HepG2 (cell line): ENCODE measurements around the gene SELENOI. TPM values are rescaled to one million over a fixed set of nuclear protein-coding genes. Genes with fewer than 3 reads are reported as not detected.

Source experiments
- ETV5 ChIP-seq: IDR thresholded peaks from 2 replicates; pipeline ENCODE4 v1.6.1; 2018; ENCODE audit warnings: missing biosample characterization, missing genetic modification reagents, inconsistent platforms, borderline replicate concordance
- GATAD2A ChIP-seq: IDR thresholded peaks from 2 replicates; pipeline ENCODE4 v1.6.1; 2016
- JDP2 ChIP-seq: sonication (generic); formaldehyde crosslinking; IDR thresholded peaks from 2 replicates; pipeline ENCODE4 v1.8.1; 2022; ENCODE audit warnings: missing genetic modification reagents, borderline replicate concordance
- JUND ChIP-seq: sonication (generic); formaldehyde crosslinking; IDR thresholded peaks from 2 replicates; pipeline ENCODE4 v1.8.0; 2022; ENCODE audit warnings: mild to moderate bottlenecking, missing genetic modification reagents
- KDM2A ChIP-seq: sonication (generic); formaldehyde crosslinking; IDR thresholded peaks from 2 replicates; pipeline ENCODE4 v1.4.0; 2020; ENCODE audit warnings: low read depth, missing genetic modification reagents, borderline replicate concordance
- KDM3A ChIP-seq: IDR thresholded peaks from 2 replicates; pipeline ENCODE4 v1.6.1; 2018; ENCODE audit warnings: low read depth, missing compliant biosample characterization
- PAF1 ChIP-seq: IDR thresholded peaks from 2 replicates; pipeline ENCODE4 v1.6.1; 2016; ENCODE audit warnings: missing genetic modification reagents, missing compliant biosample characterization
- POLR2A ChIP-seq, 2 experiments: IDR thresholded peaks; 2 replicates each; pipeline ENCODE4 v1.6.1; 2011; ENCODE audit warnings: low read depth in 2 of 2, low read length in 2 of 2, mild to moderate bottlenecking in 1 of 2, moderate library complexity in 1 of 2; ENCODE audit not compliant: insufficient read depth in 1 of 2
- TEAD3 ChIP-seq: optimal IDR thresholded peaks from 2 replicates; pipeline ENCODE3; 2016; ENCODE audit warnings: borderline replicate concordance
- ZBTB38 ChIP-seq: sonication (generic); formaldehyde crosslinking; IDR thresholded peaks from 2 replicates; pipeline ENCODE4 v1.5.1; 2020; ENCODE audit warnings: mild to moderate bottlenecking, missing genetic modification reagents
- ZC3H4 ChIP-seq: sonication (generic); formaldehyde crosslinking; IDR thresholded peaks from 2 replicates; pipeline ENCODE4 v1.4.0; 2020; ENCODE audit warnings: missing genetic modification reagents, borderline replicate concordance
- ZNF335 ChIP-seq: sonication (generic); formaldehyde crosslinking; IDR thresholded peaks from 2 replicates; pipeline ENCODE4 v1.4.0; 2020; ENCODE audit warnings: missing genetic modification reagents
- ZNF598 ChIP-seq: sonication (generic); formaldehyde crosslinking; IDR thresholded peaks from 2 replicates; pipeline ENCODE4 v1.5.1; 2020; ENCODE audit warnings: mild to moderate bottlenecking, missing genetic modification reagents, borderline replicate concordance
- polyA plus RNA-seq, 8 experiments: library from polyadenylated mRNA; depleted of rRNA in 3 of 8; stranded (reverse) in 7 of 8; unstranded in 1 of 8; fragments of >200 nt; fragmentation: Illumina TruSeq in 4 of 8; extraction: Trizol in 4 of 8; gene quantifications; 2 replicates each; pipeline versions ENCODE4 v1.2.1 to v1.2.3, GENCODE V29; 2011 to 2016; ENCODE audit warnings: low read depth in 4 of 8, missing spikeins in 1 of 8, mixed read lengths in 1 of 8; ENCODE audit not compliant: insufficient read depth in 1 of 8
- total RNA-seq, 5 experiments: library from RNA; depleted of rRNA; stranded (reverse); fragments of >200 nt; fragmentation: Illumina TruSeq; extraction: Trizol; gene quantifications; 2 replicates each; pipeline ENCODE4 v1.2.3, GENCODE V29; 2016; ENCODE audit warnings: low read depth in 1 of 5
- TF ChIP-seq, protein P1 (sequence below): sonication (generic); formaldehyde crosslinking; IDR thresholded peaks from 2 replicates; pipeline ENCODE4 v1.5.1; 2020; ENCODE audit warnings: mild to moderate bottlenecking, missing genetic modification reagents, moderate library complexity
- TF ChIP-seq, protein P2 (sequence below): sonication (generic); formaldehyde crosslinking; IDR thresholded peaks from 2 replicates; pipeline ENCODE4 v1.5.0; 2020; ENCODE audit warnings: missing genetic modification reagents
- TF ChIP-seq, protein P3 (sequence below), 2 experiments: sonication (generic) in 1 of 2; formaldehyde crosslinking in 1 of 2; IDR thresholded peaks; 2 replicates each; pipeline versions ENCODE4 v1.6.1 to v1.9.0; 2014 to 2022; ENCODE audit warnings: antibody characterized with exemption in 1 of 2, borderline replicate concordance in 1 of 2, inconsistent platforms in 1 of 2, low read depth in 1 of 2, missing genetic modification reagents in 1 of 2

The SELENOI gene
- total and polyA plus RNA-seq, 2 of the 13 experiments (the other 11 are each of a cell fraction or from before 2014, with no cell fraction given), result 27.7 to 60.3 TPM

GRCh38 chr2:26344581-26345282 lies 1.2 kb upstream of the SELENOI start (continued):
- TF ChIP-seq, protein P1, sequence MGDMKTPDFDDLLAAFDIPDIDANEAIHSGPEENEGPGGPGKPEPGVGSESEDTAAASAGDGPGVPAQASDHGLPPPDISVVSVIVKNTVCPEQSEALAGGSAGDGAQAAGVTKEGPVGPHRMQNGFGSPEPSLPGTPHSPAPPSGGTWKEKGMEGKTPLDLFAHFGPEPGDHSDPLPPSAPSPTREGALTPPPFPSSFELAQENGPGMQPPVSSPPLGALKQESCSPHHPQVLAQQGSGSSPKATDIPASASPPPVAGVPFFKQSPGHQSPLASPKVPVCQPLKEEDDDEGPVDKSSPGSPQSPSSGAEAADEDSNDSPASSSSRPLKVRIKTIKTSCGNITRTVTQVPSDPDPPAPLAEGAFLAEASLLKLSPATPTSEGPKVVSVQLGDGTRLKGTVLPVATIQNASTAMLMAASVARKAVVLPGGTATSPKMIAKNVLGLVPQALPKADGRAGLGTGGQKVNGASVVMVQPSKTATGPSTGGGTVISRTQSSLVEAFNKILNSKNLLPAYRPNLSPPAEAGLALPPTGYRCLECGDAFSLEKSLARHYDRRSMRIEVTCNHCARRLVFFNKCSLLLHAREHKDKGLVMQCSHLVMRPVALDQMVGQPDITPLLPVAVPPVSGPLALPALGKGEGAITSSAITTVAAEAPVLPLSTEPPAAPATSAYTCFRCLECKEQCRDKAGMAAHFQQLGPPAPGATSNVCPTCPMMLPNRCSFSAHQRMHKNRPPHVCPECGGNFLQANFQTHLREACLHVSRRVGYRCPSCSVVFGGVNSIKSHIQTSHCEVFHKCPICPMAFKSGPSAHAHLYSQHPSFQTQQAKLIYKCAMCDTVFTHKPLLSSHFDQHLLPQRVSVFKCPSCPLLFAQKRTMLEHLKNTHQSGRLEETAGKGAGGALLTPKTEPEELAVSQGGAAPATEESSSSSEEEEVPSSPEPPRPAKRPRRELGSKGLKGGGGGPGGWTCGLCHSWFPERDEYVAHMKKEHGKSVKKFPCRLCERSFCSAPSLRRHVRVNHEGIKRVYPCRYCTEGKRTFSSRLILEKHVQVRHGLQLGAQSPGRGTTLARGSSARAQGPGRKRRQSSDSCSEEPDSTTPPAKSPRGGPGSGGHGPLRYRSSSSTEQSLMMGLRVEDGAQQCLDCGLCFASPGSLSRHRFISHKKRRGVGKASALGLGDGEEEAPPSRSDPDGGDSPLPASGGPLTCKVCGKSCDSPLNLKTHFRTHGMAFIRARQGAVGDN (CRISPR knock-in tag), result no peak; the same call in 1 of the 2 replicates
- TF ChIP-seq JDP2 (CRISPR knock-in tag) (no peak), ZNF335 (CRISPR knock-in tag) (peak; percentile 21; the same call in 1 of the 2 replicates), TEAD3 (CRISPR knock-in tag) (peak; percentile 95), GATAD2A (0 out of 2 replicates have a peak, but pooled peaks have one; percentile 25), ETV5 (CRISPR knock-in tag) (0 out of 2 replicates have a peak, but pooled peaks have one; percentile 6), POLR2A (IDR thresholded peaks at IDR 0.05; ENCODE audit: insufficient read depth in 1 of 2, low read depth in 2 of 2, low read length in 2 of 2) (peak; percentile 32 to 55; a peak in 3 of 4 replicates), PAF1 (CRISPR knock-in tag) (no peak), JUND (CRISPR knock-in tag) (peak; percentile 65; the same call in 1 of the 2 replicates), KDM2A (CRISPR knock-in tag) (peak; percentile 19; the same call in 1 of the 2 replicates), ZNF598 (peak; percentile 58; the same call in 1 of the 2 replicates), ZBTB38 (peak; percentile 56; the same call in 1 of the 2 replicates), ZC3H4 (0 out of 2 replicates have a peak, but pooled peaks have one; percentile 12), KDM3A (CRISPR knock-in tag) (no peak)
- TF ChIP-seq, protein P2, sequence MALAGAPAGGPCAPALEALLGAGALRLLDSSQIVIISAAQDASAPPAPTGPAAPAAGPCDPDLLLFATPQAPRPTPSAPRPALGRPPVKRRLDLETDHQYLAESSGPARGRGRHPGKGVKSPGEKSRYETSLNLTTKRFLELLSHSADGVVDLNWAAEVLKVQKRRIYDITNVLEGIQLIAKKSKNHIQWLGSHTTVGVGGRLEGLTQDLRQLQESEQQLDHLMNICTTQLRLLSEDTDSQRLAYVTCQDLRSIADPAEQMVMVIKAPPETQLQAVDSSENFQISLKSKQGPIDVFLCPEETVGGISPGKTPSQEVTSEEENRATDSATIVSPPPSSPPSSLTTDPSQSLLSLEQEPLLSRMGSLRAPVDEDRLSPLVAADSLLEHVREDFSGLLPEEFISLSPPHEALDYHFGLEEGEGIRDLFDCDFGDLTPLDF, result 0 out of 2 replicates have a peak, but pooled peaks have one; percentile 16
- TF ChIP-seq, protein P3, sequence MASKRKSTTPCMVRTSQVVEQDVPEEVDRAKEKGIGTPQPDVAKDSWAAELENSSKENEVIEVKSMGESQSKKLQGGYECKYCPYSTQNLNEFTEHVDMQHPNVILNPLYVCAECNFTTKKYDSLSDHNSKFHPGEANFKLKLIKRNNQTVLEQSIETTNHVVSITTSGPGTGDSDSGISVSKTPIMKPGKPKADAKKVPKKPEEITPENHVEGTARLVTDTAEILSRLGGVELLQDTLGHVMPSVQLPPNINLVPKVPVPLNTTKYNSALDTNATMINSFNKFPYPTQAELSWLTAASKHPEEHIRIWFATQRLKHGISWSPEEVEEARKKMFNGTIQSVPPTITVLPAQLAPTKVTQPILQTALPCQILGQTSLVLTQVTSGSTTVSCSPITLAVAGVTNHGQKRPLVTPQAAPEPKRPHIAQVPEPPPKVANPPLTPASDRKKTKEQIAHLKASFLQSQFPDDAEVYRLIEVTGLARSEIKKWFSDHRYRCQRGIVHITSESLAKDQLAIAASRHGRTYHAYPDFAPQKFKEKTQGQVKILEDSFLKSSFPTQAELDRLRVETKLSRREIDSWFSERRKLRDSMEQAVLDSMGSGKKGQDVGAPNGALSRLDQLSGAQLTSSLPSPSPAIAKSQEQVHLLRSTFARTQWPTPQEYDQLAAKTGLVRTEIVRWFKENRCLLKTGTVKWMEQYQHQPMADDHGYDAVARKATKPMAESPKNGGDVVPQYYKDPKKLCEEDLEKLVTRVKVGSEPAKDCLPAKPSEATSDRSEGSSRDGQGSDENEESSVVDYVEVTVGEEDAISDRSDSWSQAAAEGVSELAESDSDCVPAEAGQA (IDR thresholded peaks at IDR 0.05; ENCODE audit: low read depth), result 0 out of 2 replicates have a peak, but pooled peaks have one; percentile 0
- TF ChIP-seq, protein P3 (CRISPR knock-in tag; IDR thresholded peaks at IDR 0.05; ENCODE audit: borderline replicate concordance), result no peak
